ENCODE measurements around the gene ADAMTSL3. TPM values are rescaled to one million over a fixed set of nuclear protein-coding genes. Genes with fewer than 3 reads are reported as not detected.

ADAMTSL3 gene
- total and polyA plus RNA-seq, 2 of the 8 experiments (the other 6 are each of a cell fraction or from before 2014, with no cell fraction given) = 0.35 to 1.4 TPM

DNA sequence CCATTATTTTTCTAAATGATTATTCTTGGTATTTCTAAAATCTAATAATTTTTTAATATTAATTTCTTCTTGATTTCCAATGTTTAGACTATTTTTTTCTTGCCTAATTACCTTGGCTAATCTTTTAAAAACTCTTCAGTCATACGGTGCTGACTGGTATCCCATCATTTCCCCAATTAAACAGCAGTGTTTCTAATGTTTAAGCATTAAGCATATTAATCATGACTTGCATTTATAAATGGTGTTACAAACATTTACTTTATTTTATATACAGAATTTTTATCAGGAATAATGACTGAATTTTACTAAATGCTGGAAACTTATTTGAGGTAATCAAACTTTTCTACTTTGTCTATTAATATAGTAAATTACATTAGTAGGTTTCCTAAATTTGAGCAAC, 199.3 kb downstream of the ADAMTSL3 start (continued):
- TF ChIP-seq, protein P1, sequence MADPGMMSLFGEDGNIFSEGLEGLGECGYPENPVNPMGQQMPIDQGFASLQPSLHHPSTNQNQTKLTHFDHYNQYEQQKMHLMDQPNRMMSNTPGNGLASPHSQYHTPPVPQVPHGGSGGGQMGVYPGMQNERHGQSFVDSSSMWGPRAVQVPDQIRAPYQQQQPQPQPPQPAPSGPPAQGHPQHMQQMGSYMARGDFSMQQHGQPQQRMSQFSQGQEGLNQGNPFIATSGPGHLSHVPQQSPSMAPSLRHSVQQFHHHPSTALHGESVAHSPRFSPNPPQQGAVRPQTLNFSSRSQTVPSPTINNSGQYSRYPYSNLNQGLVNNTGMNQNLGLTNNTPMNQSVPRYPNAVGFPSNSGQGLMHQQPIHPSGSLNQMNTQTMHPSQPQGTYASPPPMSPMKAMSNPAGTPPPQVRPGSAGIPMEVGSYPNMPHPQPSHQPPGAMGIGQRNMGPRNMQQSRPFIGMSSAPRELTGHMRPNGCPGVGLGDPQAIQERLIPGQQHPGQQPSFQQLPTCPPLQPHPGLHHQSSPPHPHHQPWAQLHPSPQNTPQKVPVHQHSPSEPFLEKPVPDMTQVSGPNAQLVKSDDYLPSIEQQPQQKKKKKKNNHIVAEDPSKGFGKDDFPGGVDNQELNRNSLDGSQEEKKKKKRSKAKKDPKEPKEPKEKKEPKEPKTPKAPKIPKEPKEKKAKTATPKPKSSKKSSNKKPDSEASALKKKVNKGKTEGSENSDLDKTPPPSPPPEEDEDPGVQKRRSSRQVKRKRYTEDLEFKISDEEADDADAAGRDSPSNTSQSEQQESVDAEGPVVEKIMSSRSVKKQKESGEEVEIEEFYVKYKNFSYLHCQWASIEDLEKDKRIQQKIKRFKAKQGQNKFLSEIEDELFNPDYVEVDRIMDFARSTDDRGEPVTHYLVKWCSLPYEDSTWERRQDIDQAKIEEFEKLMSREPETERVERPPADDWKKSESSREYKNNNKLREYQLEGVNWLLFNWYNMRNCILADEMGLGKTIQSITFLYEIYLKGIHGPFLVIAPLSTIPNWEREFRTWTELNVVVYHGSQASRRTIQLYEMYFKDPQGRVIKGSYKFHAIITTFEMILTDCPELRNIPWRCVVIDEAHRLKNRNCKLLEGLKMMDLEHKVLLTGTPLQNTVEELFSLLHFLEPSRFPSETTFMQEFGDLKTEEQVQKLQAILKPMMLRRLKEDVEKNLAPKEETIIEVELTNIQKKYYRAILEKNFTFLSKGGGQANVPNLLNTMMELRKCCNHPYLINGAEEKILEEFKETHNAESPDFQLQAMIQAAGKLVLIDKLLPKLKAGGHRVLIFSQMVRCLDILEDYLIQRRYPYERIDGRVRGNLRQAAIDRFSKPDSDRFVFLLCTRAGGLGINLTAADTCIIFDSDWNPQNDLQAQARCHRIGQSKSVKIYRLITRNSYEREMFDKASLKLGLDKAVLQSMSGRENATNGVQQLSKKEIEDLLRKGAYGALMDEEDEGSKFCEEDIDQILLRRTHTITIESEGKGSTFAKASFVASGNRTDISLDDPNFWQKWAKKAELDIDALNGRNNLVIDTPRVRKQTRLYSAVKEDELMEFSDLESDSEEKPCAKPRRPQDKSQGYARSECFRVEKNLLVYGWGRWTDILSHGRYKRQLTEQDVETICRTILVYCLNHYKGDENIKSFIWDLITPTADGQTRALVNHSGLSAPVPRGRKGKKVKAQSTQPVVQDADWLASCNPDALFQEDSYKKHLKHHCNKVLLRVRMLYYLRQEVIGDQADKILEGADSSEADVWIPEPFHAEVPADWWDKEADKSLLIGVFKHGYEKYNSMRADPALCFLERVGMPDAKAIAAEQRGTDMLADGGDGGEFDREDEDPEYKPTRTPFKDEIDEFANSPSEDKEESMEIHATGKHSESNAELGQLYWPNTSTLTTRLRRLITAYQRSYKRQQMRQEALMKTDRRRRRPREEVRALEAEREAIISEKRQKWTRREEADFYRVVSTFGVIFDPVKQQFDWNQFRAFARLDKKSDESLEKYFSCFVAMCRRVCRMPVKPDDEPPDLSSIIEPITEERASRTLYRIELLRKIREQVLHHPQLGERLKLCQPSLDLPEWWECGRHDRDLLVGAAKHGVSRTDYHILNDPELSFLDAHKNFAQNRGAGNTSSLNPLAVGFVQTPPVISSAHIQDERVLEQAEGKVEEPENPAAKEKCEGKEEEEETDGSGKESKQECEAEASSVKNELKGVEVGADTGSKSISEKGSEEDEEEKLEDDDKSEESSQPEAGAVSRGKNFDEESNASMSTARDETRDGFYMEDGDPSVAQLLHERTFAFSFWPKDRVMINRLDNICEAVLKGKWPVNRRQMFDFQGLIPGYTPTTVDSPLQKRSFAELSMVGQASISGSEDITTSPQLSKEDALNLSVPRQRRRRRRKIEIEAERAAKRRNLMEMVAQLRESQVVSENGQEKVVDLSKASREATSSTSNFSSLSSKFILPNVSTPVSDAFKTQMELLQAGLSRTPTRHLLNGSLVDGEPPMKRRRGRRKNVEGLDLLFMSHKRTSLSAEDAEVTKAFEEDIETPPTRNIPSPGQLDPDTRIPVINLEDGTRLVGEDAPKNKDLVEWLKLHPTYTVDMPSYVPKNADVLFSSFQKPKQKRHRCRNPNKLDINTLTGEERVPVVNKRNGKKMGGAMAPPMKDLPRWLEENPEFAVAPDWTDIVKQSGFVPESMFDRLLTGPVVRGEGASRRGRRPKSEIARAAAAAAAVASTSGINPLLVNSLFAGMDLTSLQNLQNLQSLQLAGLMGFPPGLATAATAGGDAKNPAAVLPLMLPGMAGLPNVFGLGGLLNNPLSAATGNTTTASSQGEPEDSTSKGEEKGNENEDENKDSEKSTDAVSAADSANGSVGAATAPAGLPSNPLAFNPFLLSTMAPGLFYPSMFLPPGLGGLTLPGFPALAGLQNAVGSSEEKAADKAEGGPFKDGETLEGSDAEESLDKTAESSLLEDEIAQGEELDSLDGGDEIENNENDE (IDR thresholded peaks at IDR 0.05; ENCODE audit: insufficient replicate concordance, low read length) = no peak
- TF ChIP-seq GABPA (IDR thresholded peaks at IDR 0.05; ENCODE audit: borderline replicate concordance, insufficient read depth, low read length) = no peak
- no peak for TF ChIP-seq TAF7 (optimal IDR thresholded peaks at IDR 0.05; ENCODE audit: borderline replicate concordance, low read depth, low read length)
- TF ChIP-seq MAFK (IDR thresholded peaks at IDR 0.05; ENCODE audit: low read depth, low read length) = no peak
- TF ChIP-seq KDM1A (IDR thresholded peaks at IDR 0.05; ENCODE audit: borderline replicate concordance, low read length) = no peak
